ENCODE data around the gene MAMSTR.

- TF ChIP-seq CTCF (IDR thresholded peaks at IDR 0.05; ENCODE audit: low read length) (no peak), EZH2 (optimal IDR thresholded peaks at IDR 0.05; ENCODE audit: low read depth, low read length) (no peak), EZH2phosphoT487 (IDR thresholded peaks at IDR 0.05; ENCODE audit: low read length) (no peak)
Observed at GRCh38 chr19:48711106-48711662, 8.3 kb downstream of the MAMSTR start.
